PFSK-1 (cell line): Measurements from ENCODE around the gene DIAPH3.

Experiments used
- FOXP2 ChIP-seq: optimal IDR thresholded peaks from 2 replicates; pipeline ENCODE3; 2011; ENCODE audit warnings: borderline replicate concordance, control low read depth, inconsistent platforms; ENCODE audit not compliant: insufficient read depth; ENCODE audit errors: extremely low read length, extremely low read depth
- POLR2AphosphoS5 ChIP-seq: IDR thresholded peaks from 2 replicates; pipeline ENCODE4 v1.6.1; 2012; ENCODE audit warnings: low read depth, mild to moderate bottlenecking, control low read depth, low read length, moderate library complexity
- SIN3A ChIP-seq: IDR thresholded peaks from 2 replicates; pipeline ENCODE4 v1.6.1; 2012; ENCODE audit warnings: mild to moderate bottlenecking, low read length, moderate library complexity, borderline replicate concordance; ENCODE audit not compliant: insufficient read depth
- TAF1 ChIP-seq: IDR thresholded peaks from 2 replicates; pipeline ENCODE4 v1.6.1; 2012; ENCODE audit warnings: low read length, control low read depth, borderline replicate concordance; ENCODE audit not compliant: insufficient read depth
- TF ChIP-seq, protein P1 (sequence below), 2 experiments: IDR thresholded peaks; 2 replicates each; pipeline versions ENCODE4 v1.6.1 to v1.8.0; 2011 to 2012; ENCODE audit warnings: low read depth in 2 of 2, low read length in 2 of 2, control low read depth in 1 of 2, inconsistent platforms in 1 of 2, mild to moderate bottlenecking in 1 of 2, moderate library complexity in 1 of 2; ENCODE audit not compliant: insufficient read depth in 1 of 2

The DIAPH3 gene

DNA sequence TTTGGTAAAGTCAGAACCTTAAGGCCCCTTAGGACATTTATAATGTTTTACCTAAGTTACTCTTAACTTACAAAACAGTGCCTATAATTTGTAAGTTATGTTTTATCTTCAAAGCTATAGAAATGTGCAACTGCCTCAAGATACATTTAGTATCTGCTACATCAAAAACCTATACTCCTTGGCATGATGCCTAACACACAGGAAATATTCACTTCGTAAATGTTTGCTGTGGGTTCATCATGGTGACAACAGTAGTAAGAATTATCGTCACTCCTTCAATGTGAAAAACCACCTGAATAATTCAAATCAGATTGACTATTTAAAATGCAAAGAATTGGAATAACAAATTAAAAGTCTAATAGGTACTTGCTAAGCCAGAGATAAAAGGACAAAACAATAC is 184.1 kb downstream of the DIAPH3 start:
- TF ChIP-seq SIN3A (no peak), TAF1 (no peak), POLR2AphosphoS5 (no peak), FOXP2 (no peak)
- TF ChIP-seq, protein P1, sequence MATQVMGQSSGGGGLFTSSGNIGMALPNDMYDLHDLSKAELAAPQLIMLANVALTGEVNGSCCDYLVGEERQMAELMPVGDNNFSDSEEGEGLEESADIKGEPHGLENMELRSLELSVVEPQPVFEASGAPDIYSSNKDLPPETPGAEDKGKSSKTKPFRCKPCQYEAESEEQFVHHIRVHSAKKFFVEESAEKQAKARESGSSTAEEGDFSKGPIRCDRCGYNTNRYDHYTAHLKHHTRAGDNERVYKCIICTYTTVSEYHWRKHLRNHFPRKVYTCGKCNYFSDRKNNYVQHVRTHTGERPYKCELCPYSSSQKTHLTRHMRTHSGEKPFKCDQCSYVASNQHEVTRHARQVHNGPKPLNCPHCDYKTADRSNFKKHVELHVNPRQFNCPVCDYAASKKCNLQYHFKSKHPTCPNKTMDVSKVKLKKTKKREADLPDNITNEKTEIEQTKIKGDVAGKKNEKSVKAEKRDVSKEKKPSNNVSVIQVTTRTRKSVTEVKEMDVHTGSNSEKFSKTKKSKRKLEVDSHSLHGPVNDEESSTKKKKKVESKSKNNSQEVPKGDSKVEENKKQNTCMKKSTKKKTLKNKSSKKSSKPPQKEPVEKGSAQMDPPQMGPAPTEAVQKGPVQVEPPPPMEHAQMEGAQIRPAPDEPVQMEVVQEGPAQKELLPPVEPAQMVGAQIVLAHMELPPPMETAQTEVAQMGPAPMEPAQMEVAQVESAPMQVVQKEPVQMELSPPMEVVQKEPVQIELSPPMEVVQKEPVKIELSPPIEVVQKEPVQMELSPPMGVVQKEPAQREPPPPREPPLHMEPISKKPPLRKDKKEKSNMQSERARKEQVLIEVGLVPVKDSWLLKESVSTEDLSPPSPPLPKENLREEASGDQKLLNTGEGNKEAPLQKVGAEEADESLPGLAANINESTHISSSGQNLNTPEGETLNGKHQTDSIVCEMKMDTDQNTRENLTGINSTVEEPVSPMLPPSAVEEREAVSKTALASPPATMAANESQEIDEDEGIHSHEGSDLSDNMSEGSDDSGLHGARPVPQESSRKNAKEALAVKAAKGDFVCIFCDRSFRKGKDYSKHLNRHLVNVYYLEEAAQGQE (IDR thresholded peaks at IDR 0.05; ENCODE audit: insufficient read depth in 1 of 2, low read depth in 2 of 2, low read length in 2 of 2) = no peak

DNA sequence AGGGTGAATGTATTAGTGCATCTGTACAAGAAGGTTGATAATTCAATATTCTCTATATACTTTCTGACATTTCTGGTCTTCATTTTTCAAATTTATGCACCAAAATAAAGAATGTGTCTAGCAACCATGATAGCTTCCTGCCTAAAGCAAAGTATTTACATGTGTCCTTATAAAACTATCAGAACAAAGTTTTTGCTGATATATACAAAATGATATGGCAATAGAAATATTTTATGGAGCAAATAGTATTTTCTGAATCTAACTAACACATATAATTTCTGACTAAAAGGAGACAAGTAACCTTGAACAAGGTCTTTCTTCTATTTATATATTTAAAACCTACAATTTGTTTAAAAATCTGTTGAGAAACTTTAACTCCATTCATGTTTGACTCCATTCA is 184.9 kb downstream of the DIAPH3 start:
- TF ChIP-seq, protein P1 (IDR thresholded peaks at IDR 0.05; ENCODE audit: insufficient read depth in 1 of 2, low read depth in 2 of 2, low read length in 2 of 2) = no peak
- TF ChIP-seq TAF1 = no peak

DNA sequence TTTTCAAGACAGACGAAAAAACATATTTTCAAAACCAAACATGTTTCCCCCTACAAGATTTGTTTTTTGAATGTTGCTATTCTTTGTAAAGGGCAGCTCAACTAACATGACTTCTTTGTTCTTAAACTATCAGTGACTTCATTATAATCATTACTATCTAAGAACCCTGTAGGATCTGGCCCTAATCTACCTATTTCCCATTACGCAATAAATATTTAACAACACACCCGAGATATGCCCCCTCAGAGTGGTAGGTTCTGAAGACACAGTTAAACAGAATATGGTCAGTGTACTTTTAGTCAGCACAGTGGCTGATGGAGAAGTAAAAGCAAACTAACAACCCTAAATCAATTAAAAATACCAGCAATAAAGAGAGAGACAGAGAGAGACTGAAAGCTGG is 186.9 kb downstream of the DIAPH3 start:
- TF ChIP-seq POLR2AphosphoS5 (no peak), FOXP2 (no peak), TAF1 (no peak), SIN3A (no peak)
- TF ChIP-seq, protein P1 (IDR thresholded peaks at IDR 0.05; ENCODE audit: insufficient read depth in 1 of 2, low read depth in 2 of 2, low read length in 2 of 2) = no peak

DNA sequence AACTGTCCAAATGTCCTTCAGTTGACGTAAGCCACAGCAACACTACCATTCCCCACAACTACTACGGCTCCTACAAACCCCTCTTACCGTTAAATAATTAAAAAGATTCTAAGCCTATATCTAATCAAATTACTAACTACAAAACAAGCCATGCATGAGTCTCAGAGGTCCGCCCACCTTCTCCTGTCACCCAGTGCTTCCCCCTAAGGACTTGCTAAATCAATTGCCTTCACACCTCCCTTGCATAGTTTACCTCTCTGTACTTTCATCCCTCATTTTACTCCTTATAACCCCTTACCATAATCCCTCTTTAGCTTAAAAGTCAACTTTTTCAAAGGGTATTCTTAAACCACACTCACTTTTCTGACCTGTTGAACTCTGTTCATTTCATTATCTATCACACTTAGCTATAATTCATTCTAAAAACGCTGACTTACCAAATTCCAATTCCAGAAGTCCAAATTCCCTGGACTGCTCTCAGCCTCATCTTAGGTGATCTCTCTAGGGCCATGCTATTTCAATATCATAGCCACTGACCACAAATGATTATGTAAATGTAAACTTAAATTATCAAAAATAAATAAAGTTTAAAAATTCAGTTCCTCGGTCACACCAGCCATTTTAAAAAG is 187.8 kb downstream of the DIAPH3 start:
- TF ChIP-seq, protein P1 (IDR thresholded peaks at IDR 0.05; ENCODE audit: insufficient read depth in 1 of 2, low read depth in 2 of 2, low read length in 2 of 2) = no peak
- TF ChIP-seq TAF1 (no peak), POLR2AphosphoS5 (no peak), FOXP2 (no peak), SIN3A (no peak)

DNA sequence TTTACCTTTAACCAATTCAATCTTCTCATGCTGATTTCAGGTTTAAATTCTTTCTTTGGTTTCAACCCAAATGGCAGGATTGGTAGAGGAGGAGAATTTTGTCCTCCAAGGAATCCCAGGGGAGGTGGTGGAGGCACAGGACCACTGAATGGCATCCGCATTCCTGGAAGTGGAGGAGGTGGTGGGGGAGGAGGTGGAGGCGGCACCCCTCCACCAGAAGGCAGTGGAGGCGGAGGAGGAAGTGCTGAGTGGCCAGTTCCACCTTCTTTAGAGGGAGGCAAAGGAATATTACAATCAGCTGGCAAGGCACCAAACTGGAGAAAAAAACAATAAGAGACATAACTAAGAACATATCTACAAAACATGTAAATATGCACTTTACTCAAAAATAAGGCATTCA is 192.9 kb downstream of the DIAPH3 start:
- TF ChIP-seq, protein P1 (IDR thresholded peaks at IDR 0.05; ENCODE audit: insufficient read depth in 1 of 2, low read depth in 2 of 2, low read length in 2 of 2) = no peak
- TF ChIP-seq POLR2AphosphoS5 (no peak), SIN3A (no peak), FOXP2 (no peak), TAF1 (no peak)
